Measurements from ENCODE around the gene ARHGEF6.

Gene ARHGEF6

GRCh38 chrX:136694431-136695087 is 86.2 kb downstream of the ARHGEF6 start:
- DNase-seq (ENCODE audit: low spot score): peak; percentile 39

DNA sequence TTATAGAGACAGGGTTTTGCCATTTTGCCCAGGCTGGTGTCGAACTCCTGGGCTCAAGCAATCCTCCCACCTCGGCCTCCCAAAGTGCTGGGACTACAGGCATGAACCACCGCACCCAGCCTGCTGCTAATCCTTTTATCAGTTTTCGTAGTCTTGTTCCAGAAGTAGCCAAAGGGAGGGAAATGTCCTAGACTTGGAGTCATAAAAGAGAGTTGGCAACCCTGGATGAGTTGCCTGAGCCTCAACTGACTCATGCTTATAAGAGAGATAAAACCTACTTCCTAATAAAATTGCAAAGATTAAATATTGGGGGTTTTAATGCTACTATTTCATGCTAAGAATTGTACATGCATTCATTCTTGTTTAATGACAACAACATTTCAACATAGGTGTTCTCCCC is 88.5 kb downstream of the ARHGEF6 start:
- DNase-seq (ENCODE audit: low spot score): no peak

- peak; percentile 2 for DNase-seq (ENCODE audit: low spot score)
Observed at GRCh38 chrX:136691028-136691809, 89.5 kb downstream of the ARHGEF6 start.

DNA sequence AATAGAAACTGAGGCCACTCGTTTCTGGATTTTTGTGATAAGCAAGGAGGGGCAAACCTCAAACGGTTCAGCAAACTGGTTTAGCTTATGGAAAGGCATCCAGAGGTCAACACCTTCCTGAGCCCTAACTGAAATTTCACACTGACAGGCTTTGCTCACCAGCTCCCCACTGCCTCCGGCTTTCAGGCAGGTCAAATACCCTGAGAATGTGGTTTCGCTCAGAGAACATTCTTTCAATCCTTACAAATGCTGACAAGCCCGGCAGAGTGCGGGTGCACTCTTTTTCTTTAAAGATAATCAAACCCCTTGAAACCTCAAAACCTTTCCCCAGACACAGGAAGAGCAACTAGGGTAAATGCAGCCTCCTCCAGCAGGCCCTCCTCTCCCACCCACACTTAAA is 91.3 kb downstream of the ARHGEF6 start:
- no peak for DNase-seq (ENCODE audit: low spot score)

DNA sequence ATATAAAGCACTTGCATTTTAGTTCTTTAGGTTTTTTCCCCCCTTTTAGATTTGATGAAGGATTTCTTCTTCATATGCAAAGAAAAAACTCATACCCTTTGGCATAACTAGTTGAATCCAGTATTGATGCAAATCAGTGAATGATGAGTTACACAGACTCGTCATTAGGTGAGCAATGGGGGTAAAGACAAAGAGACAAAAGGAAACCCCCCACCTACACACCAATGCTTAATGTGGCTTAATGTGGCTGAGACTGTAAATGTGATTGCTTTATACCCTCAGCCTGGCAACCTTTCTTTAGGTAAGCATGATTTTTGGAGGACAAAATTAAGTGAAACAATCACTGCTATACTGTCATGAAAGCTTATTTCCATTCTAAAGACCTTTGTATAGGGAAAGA is 93.3 kb downstream of the ARHGEF6 start:
- DNase-seq (ENCODE audit: low spot score): no peak

DNA sequence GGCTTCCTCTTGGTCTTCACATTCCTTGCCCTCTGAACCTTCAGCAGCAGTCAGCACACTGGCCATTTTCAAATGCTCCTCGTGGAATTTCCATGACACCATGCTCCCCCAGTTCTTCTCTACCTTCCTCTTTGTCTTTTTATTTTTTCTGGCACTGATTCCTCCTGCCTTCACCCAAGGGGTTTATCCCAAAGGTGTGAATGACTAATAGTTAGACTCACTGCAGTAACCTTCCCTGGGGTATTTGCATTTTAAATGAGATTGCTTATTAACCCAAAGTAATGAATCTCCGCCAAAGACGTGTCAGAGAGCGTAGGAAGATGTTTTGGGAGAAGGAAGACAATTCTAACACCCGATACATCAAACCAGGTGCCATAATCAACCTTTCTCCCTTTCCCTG is 96.6 kb downstream of the ARHGEF6 start:
- DNase-seq (ENCODE audit: low spot score): no peak

DNA sequence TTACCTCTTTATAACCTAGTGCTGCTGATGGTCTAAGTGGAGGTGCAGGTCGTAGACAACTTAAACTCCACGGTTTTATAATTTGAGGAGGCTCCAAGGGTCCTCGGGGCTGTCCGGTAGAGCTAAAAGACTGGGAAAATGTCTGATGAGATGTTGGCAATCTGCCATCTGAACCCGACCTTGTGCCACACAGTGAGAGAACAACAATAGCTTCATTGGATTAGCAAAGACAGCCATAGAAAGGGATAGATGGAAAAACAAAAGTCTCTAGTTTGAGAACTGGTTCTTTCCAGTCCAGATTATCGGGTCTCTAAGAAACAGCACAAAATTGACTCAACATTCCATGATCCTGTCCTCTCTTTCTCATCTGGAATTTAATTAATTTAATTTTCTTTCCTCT is 101.2 kb downstream of the ARHGEF6 start:
- no peak for DNase-seq (ENCODE audit: low spot score)

- no peak for DNase-seq (ENCODE audit: low spot score)
Observed at GRCh38 chrX:136674270-136674985, 106.3 kb downstream of the ARHGEF6 start.

DNA sequence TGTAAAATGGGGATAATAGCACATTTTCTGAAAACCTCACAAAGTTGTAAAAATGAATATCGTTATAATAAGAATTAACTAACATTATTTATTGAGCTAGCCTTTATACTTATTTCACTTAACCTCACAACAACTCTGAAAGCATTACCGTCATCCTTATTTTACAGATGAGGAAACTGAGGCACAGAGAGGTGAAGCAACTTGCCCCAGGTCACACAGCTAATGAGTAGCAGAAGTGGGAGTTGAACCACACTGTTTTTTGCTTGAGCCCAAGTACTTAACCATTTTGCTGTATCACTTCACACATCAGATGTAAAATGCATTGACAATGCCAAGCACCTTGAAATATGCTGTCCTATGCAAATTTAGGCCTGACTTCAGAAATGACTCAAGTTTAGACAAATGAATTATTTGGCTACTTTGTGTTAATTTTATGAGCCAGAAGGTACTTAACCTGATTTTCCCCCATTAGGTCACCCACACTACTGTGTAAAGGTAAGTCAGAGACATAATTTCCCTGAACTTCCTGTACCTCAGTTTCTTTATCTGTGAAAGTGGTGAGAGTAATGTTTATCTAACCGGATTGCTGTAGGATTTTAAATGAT is 109.6 kb downstream of the ARHGEF6 start:
- DNase-seq (ENCODE audit: low spot score): no peak

GRCh38 chrX:136667446-136668168 is 113.1 kb downstream of the ARHGEF6 start:
- DNase-seq (ENCODE audit: low spot score): no peak

- no peak for DNase-seq (ENCODE audit: low spot score)
Observed at GRCh38 chrX:136666088-136666487, 114.6 kb downstream of the ARHGEF6 start.

- no peak for DNase-seq (ENCODE audit: low spot score)
Observed at GRCh38 chrX:136665258-136665900, 115.4 kb downstream of the ARHGEF6 start.

DNA sequence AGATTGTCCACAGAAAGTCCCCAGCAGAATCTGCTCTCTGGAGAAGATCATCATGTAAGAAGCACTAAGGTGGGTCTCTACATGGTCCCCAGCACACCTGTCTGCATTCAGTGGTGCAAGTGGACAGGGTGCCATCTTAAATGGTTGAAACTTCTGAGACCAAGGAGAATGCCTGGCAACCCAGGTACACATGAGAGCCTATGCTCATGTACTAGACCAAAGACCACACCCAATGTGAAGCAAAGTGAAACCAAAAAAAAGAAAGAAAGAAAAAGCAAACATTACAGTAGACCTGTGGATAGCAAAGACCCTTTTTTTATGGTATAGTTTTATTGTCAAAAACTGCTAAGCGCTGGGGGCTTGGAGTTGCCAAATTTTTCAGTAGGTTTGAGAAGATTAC is 117.8 kb downstream of the ARHGEF6 start:
- no peak for DNase-seq (ENCODE audit: low spot score)

GRCh38 chrX:136662104-136662503 is 118.6 kb downstream of the ARHGEF6 start:
- no peak for DNase-seq (ENCODE audit: low spot score)

DNA sequence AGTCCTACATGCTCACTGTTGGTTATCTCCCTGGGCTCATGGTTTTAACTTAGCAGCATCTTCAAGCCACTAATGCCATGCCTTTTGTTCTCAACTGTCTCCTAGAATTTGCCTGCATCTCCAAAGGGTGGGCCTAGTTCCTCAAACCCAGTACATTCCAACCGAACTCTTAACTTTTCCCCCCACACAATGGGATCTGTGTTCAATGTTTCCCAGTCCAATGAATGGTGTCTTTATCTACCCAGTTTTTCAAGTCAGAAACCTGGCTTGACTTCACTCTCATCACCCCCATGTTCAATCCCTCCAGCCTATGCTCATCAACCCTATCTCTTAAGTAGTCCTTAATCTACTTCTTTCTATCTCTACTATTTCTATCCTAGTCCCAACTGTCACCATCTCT is 119.8 kb downstream of the ARHGEF6 start:
- no peak for DNase-seq (ENCODE audit: low spot score)

- no peak for DNase-seq (ENCODE audit: low spot score)
Observed at GRCh38 chrX:136659174-136659573, 121.6 kb downstream of the ARHGEF6 start.

GRCh38 chrX:136658151-136658550 is 122.6 kb downstream of the ARHGEF6 start:
- DNase-seq (ENCODE audit: low spot score): no peak

DNA sequence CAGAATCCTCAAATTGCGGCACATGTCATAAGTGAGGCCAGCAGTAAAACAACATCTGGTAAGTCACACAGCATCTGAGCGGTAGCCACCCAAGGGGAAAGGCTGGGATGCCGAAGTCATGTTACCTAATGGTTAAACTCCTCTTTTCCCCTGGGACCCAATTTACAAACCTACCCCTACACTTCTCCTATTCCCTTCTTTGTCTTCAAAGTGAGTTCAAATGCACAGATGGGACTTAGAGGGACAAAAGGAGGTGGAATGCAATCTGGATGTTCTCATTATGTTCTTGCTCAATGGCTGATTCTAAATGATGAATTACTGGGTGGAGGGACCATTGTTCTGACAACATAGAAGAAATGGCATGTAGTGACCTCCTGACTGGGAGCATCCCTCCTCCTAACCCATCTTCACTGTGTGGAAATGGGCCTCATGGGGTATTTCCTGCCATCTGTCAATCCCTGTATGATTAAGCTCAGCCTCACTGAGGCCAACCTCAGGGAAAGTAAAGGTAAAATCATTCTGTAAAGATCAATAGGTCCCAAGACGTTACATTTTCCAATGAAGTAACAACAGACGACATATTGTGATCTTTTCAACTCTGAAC is 124.3 kb downstream of the ARHGEF6 start:
- no peak for DNase-seq (ENCODE audit: low spot score)

GRCh38 chrX:136652822-136653723 is 127.7 kb downstream of the ARHGEF6 start:
- DNase-seq (ENCODE audit: low spot score): no peak

GRCh38 chrX:136650811-136651210 is 129.9 kb downstream of the ARHGEF6 start:
- no peak for DNase-seq (ENCODE audit: low spot score)
